WI38 (cell line): Measurements from ENCODE around the gene GPATCH8.

Experiments used
- H3K4me3 ChIP-seq: 2 replicates; pipeline ENCODE4 v1.5.1; 2011; ENCODE audit warnings: low read depth, mild to moderate bottlenecking, control low read depth, low read length
- CTCF ChIP-seq: IDR thresholded peaks from 2 replicates; pipeline ENCODE4 v1.5.1; 2012; ENCODE audit warnings: low read depth, mild to moderate bottlenecking, control low read depth, low read length

The GPATCH8 gene

GRCh38 chr17:44383363-44383762, 119.8 kb downstream of the GPATCH8 start:
- H3K4me3 ChIP-seq = no peak overlapping the region
- no peak for TF ChIP-seq CTCF

- TF ChIP-seq CTCF = no peak
- H3K4me3 ChIP-seq = no peak overlapping the region
Observed at GRCh38 chr17:44382917-44383316, 120.3 kb downstream of the GPATCH8 start.

- H3K4me3 ChIP-seq = no peak overlapping the region
- no peak for TF ChIP-seq CTCF
Observed at GRCh38 chr17:44381810-44382305, 121.3 kb downstream of the GPATCH8 start.

GRCh38 chr17:44380767-44381166, 122.4 kb downstream of the GPATCH8 start:
- no peak for TF ChIP-seq CTCF
- no peak overlapping the region for H3K4me3 ChIP-seq

- TF ChIP-seq CTCF = no peak
- H3K4me3 ChIP-seq = no peak overlapping the region
Observed at GRCh38 chr17:44379887-44380286, 123.3 kb downstream of the GPATCH8 start.

GRCh38 chr17:44378171-44378705, 125.0 kb downstream of the GPATCH8 start:
- TF ChIP-seq CTCF = no peak
- no peak overlapping the region for H3K4me3 ChIP-seq

- H3K4me3 ChIP-seq = no peak overlapping the region
- TF ChIP-seq CTCF = no peak
Observed at GRCh38 chr17:44376779-44377178, 126.4 kb downstream of the GPATCH8 start.
